WTC11 (cell line): ENCODE measurements around the gene MACF1. TPM values are rescaled to one million over a fixed set of nuclear protein-coding genes. Genes with fewer than 3 reads are reported as not detected.
A peak's percentile ranks its signal among the peaks of the same experiment; 100 is the strongest.

ENCODE experiments used
- ATAC-seq: fragments of 200-7000 bp; cut with Tn5 transposase; 2 replicates; pipeline ENCODE4 v1.10.0; 2021; ENCODE audit warnings: mild to moderate bottlenecking, moderate library complexity
- CTCF ChIA-PET: fragments of 300-600 bp; sonication (Branson Sonifier 250); formaldehyde crosslinking; loops from one replicate; lab custom pipeline; 2021; ENCODE audit warnings: antibody characterized with exemption; lab: Charles Lee
- POLR2A ChIA-PET: fragments of 350-600 bp; sonication (Branson Sonifier 250); formaldehyde crosslinking; loops from one replicate; lab custom pipeline; 2021; ENCODE audit warnings: antibody characterized with exemption; lab: Charles Lee
- DNase-seq: peaks from one replicate; pipeline ENCODE4 v3.0.0; 2021; ENCODE audit warnings: low spot score
- H3K27ac Mint-ChIP-seq: 2 replicates; pipeline ENCODE4 v1.8.0; 2021; ENCODE audit warnings: mixed read lengths
- H3K27me3 Mint-ChIP-seq: 2 replicates; pipeline ENCODE4 v1.8.0; 2021; ENCODE audit warnings: low read depth, mild to moderate bottlenecking, moderate library complexity, mixed read lengths
- H3K36me3 Mint-ChIP-seq: 2 replicates; pipeline ENCODE4 v1.8.0; 2021; ENCODE audit warnings: mixed read lengths
- H3K4me1 Mint-ChIP-seq: 2 replicates; pipeline ENCODE4 v1.8.0; 2022; ENCODE audit warnings: mixed read lengths
- H3K4me3 Mint-ChIP-seq: 2 replicates; pipeline ENCODE4 v1.8.0; 2021; ENCODE audit warnings: mild to moderate bottlenecking, moderate library complexity, mixed read lengths
- H3K9me3 Mint-ChIP-seq: 2 replicates; pipeline ENCODE4 v1.8.0; 2021; ENCODE audit warnings: mixed read lengths
- CREB1 ChIP-seq: sonication (generic); formaldehyde crosslinking; IDR thresholded peaks from 2 replicates; pipeline ENCODE4 v1.8.0; 2023; ENCODE audit warnings: mild to moderate bottlenecking, missing genetic modification reagents
- JAZF1 ChIP-seq: fragments of 250-450 bp; sonication (Bioruptor Pico); IDR thresholded peaks from 2 replicates; pipeline ENCODE4 v1.9.0; 2021; ENCODE audit warnings: moderate library complexity, mild to moderate bottlenecking, inconsistent platforms
- MXD4 ChIP-seq: fragments of 250-450 bp; sonication (Bioruptor Pico); IDR thresholded peaks from 2 replicates; pipeline ENCODE4 v1.8.0; 2021; ENCODE audit warnings: mild to moderate bottlenecking, moderate library complexity, borderline replicate concordance
- ZNF121 ChIP-seq: sonication (generic); formaldehyde crosslinking; IDR thresholded peaks from 2 replicates; pipeline ENCODE4 v1.8.0; 2023; ENCODE audit warnings: missing genetic modification reagents
- ZNF232 ChIP-seq: sonication (generic); formaldehyde crosslinking; IDR thresholded peaks from 2 replicates; pipeline ENCODE4 v1.8.0; 2022; ENCODE audit warnings: mild to moderate bottlenecking, missing genetic modification reagents
- ZNF396 ChIP-seq: fragments of 250-450 bp; sonication (Bioruptor Pico); IDR thresholded peaks from 2 replicates; pipeline ENCODE4 v1.8.0; 2021; ENCODE audit warnings: mild to moderate bottlenecking, moderate library complexity, borderline replicate concordance
- ZNF416 ChIP-seq: fragments of 250-450 bp; sonication (Bioruptor Pico); IDR thresholded peaks from 2 replicates; pipeline ENCODE4 v1.9.0; 2021; ENCODE audit warnings: mild to moderate bottlenecking, inconsistent platforms
- total RNA-seq: library from RNA; stranded (reverse); gene quantifications from 3 replicates; pipeline ENCODE4 v1.2.3, GENCODE V29; 2021
- TF ChIP-seq, protein P1 (sequence below): fragments of 250-450 bp; sonication (Bioruptor Pico); IDR thresholded peaks from 2 replicates; pipeline ENCODE4 v1.9.0; 2021; ENCODE audit warnings: mild to moderate bottlenecking
- TF ChIP-seq, protein P2 (sequence below): sonication (generic); formaldehyde crosslinking; conservative IDR thresholded peaks from 2 replicates; pipeline ENCODE4 v1.8.1; 2023; ENCODE audit warnings: mild to moderate bottlenecking, low read depth, missing genetic modification reagents, moderate library complexity
- TF ChIP-seq, protein P3 (sequence below): sonication (generic); formaldehyde crosslinking; IDR thresholded peaks from 2 replicates; pipeline ENCODE4 v1.8.1; 2022; ENCODE audit warnings: mild to moderate bottlenecking, moderate library complexity, missing genetic modification reagents
- TF ChIP-seq, protein P4 (sequence below): fragments of 250-450 bp; sonication (Bioruptor Pico); IDR thresholded peaks from 2 replicates; pipeline ENCODE4 v2.1.2; 2022; ENCODE audit warnings: mild to moderate bottlenecking, moderate library complexity
- TF ChIP-seq, protein P5 (sequence below): fragments of 250-450 bp; sonication (Bioruptor Pico); IDR thresholded peaks from 2 replicates; pipeline ENCODE4 v1.9.0; 2021; ENCODE audit warnings: mild to moderate bottlenecking, borderline replicate concordance

The MACF1 gene
- total RNA-seq, 1 experiment from 2014 or later: 327 TPM

DNA sequence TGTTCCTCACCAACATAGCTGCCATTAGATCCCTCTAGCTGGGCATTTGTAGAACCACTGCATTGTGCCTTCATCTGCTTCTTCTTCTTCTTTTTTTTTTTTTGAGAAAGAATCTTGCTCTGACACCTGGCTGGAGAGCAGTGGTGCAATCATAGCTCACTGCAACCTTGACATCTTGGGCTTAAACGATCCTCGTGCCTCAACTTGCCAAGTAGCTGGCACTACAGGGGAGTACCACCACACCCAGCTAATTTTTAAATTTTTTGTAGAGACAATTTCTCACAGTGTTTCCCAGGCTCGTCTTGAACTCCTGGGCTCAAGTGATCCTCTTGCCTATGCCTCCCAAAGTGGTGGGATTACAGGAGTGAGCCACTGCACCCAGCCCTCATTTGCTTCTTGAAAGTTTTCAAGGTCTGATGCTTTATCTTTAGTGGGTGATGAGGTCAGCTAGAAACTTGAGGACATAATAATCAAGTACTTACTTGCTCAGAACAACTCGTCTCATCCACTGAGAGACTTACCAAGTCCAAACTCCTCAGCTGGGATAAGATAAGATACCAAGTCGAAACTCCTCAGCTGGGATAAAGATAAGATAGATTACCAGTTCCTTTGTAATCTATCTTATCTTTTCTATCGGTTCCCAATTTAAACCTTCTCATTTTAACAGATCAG lies 71.5 kb downstream of the MACF1 start:
- H3K4me1 Mint-ChIP-seq: peaks cover 60% of the 10 kb centered on the region
- POLR2A ChIA-PET: interaction anchor here (0.6 kb wide), 1 partner anchor 304 kb away, joined by 6 read pairs; no protein-coding TSS in a partner anchor
- H3K27ac Mint-ChIP-seq: 0 out of 2 replicates have a peak overlapping the region, but pooled peaks have one; percentile 0
- no peaks in the 10 kb centered on the region for H3K36me3 Mint-ChIP-seq
- no peak overlapping the region for H3K4me3 Mint-ChIP-seq
- CTCF ChIA-PET: interaction anchor here (0.6 to 3.8 kb wide), 4 partner anchors 18 to 177 kb away, joined by 3 to 21 read pairs (median 3); no protein-coding TSS in a partner anchor
- H3K9me3 Mint-ChIP-seq: no peaks in the 10 kb centered on the region
- DNase-seq (no peak), ATAC-seq (no peak)
- H3K27me3 Mint-ChIP-seq: no peaks in the 10 kb centered on the region
- TF ChIP-seq ZNF121 (CRISPR knock-in tag) (no peak), CREB1 (CRISPR knock-in tag) (no peak), ZNF416 (no peak), ZNF396 (CRISPR knock-in tag) (no peak), MXD4 (no peak), JAZF1 (no peak), ZNF232 (CRISPR knock-in tag) (no peak)
- TF ChIP-seq, protein P1, sequence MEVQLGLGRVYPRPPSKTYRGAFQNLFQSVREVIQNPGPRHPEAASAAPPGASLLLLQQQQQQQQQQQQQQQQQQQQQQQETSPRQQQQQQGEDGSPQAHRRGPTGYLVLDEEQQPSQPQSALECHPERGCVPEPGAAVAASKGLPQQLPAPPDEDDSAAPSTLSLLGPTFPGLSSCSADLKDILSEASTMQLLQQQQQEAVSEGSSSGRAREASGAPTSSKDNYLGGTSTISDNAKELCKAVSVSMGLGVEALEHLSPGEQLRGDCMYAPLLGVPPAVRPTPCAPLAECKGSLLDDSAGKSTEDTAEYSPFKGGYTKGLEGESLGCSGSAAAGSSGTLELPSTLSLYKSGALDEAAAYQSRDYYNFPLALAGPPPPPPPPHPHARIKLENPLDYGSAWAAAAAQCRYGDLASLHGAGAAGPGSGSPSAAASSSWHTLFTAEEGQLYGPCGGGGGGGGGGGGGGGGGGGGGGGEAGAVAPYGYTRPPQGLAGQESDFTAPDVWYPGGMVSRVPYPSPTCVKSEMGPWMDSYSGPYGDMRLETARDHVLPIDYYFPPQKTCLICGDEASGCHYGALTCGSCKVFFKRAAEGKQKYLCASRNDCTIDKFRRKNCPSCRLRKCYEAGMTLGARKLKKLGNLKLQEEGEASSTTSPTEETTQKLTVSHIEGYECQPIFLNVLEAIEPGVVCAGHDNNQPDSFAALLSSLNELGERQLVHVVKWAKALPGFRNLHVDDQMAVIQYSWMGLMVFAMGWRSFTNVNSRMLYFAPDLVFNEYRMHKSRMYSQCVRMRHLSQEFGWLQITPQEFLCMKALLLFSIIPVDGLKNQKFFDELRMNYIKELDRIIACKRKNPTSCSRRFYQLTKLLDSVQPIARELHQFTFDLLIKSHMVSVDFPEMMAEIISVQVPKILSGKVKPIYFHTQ (CRISPR knock-in tag): no peak
- TF ChIP-seq, protein P2, sequence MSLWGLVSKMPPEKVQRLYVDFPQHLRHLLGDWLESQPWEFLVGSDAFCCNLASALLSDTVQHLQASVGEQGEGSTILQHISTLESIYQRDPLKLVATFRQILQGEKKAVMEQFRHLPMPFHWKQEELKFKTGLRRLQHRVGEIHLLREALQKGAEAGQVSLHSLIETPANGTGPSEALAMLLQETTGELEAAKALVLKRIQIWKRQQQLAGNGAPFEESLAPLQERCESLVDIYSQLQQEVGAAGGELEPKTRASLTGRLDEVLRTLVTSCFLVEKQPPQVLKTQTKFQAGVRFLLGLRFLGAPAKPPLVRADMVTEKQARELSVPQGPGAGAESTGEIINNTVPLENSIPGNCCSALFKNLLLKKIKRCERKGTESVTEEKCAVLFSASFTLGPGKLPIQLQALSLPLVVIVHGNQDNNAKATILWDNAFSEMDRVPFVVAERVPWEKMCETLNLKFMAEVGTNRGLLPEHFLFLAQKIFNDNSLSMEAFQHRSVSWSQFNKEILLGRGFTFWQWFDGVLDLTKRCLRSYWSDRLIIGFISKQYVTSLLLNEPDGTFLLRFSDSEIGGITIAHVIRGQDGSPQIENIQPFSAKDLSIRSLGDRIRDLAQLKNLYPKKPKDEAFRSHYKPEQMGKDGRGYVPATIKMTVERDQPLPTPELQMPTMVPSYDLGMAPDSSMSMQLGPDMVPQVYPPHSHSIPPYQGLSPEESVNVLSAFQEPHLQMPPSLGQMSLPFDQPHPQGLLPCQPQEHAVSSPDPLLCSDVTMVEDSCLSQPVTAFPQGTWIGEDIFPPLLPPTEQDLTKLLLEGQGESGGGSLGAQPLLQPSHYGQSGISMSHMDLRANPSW: no peak
- TF ChIP-seq, protein P3, sequence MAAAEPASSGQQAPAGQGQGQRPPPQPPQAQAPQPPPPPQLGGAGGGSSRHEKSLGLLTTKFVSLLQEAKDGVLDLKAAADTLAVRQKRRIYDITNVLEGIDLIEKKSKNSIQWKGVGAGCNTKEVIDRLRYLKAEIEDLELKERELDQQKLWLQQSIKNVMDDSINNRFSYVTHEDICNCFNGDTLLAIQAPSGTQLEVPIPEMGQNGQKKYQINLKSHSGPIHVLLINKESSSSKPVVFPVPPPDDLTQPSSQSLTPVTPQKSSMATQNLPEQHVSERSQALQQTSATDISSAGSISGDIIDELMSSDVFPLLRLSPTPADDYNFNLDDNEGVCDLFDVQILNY (CRISPR knock-in tag): no peak
- TF ChIP-seq, protein P4, sequence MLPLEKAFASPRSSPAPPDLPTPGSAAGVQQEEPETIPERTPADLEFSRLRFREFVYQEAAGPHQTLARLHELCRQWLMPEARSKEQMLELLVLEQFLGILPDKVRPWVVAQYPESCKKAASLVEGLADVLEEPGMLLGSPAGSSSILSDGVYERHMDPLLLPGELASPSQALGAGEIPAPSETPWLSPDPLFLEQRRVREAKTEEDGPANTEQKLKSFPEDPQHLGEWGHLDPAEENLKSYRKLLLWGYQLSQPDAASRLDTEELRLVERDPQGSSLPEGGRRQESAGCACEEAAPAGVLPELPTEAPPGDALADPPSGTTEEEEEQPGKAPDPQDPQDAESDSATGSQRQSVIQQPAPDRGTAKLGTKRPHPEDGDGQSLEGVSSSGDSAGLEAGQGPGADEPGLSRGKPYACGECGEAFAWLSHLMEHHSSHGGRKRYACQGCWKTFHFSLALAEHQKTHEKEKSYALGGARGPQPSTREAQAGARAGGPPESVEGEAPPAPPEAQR: no peak
- TF ChIP-seq, protein P5, sequence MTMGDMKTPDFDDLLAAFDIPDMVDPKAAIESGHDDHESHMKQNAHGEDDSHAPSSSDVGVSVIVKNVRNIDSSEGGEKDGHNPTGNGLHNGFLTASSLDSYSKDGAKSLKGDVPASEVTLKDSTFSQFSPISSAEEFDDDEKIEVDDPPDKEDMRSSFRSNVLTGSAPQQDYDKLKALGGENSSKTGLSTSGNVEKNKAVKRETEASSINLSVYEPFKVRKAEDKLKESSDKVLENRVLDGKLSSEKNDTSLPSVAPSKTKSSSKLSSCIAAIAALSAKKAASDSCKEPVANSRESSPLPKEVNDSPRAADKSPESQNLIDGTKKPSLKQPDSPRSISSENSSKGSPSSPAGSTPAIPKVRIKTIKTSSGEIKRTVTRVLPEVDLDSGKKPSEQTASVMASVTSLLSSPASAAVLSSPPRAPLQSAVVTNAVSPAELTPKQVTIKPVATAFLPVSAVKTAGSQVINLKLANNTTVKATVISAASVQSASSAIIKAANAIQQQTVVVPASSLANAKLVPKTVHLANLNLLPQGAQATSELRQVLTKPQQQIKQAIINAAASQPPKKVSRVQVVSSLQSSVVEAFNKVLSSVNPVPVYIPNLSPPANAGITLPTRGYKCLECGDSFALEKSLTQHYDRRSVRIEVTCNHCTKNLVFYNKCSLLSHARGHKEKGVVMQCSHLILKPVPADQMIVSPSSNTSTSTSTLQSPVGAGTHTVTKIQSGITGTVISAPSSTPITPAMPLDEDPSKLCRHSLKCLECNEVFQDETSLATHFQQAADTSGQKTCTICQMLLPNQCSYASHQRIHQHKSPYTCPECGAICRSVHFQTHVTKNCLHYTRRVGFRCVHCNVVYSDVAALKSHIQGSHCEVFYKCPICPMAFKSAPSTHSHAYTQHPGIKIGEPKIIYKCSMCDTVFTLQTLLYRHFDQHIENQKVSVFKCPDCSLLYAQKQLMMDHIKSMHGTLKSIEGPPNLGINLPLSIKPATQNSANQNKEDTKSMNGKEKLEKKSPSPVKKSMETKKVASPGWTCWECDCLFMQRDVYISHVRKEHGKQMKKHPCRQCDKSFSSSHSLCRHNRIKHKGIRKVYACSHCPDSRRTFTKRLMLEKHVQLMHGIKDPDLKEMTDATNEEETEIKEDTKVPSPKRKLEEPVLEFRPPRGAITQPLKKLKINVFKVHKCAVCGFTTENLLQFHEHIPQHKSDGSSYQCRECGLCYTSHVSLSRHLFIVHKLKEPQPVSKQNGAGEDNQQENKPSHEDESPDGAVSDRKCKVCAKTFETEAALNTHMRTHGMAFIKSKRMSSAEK (CRISPR knock-in tag): no peak
- TF ChIP-seq, all 79 proteins: peak for 0
